Glomerular visceral epithelial cell (primary cell): ENCODE measurements around the gene OR10H3.
"Not testable (repeated sequence)": the region's sequence is repeated elsewhere in the genome, so short reads cannot be mapped to it uniquely, and the experiment has no call there.

ENCODE experiments used
- DNase-seq: peaks from one replicate; pipeline ENCODE4 v3.0.0-alpha.2; 2016; ENCODE audit errors: extremely low spot score

Gene OR10H3

DNA sequence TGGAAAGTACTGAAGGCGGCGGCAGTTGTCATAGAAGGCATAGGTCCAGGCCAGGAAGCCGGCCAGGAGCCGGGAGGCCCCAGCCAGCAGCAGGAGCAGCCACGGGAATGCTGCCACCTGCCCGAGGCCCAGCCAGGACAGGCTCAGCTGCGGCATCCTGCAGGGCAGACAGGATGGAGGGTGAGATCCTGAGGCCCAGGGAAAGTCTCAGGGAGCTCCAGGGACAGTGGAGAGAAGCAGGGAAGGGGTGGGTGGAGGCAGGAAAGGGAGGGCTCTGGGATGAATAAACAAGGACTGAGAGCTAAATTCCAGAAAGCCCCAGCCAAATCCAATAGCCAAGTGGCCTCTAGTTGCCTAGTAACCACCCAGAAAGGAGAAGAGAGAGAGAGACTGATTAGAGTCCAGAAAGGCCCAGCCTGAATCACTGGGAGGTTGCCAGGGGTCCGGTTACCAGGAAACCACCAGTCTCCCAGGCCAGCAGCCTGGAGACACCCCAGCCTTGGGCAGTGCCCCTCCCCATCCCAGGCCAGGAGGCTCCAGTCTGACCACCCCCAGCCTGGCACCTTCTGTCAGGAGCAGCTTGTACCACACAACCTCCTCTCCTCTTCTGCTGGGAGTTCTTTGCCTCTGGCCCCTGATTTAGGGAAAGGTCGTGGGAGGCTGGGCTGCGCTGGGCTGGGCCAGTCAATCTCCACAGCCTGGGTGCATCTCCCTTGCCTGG, 42.1 kb downstream of the OR10H3 start:
- peak; percentile 17 for DNase-seq

DNA sequence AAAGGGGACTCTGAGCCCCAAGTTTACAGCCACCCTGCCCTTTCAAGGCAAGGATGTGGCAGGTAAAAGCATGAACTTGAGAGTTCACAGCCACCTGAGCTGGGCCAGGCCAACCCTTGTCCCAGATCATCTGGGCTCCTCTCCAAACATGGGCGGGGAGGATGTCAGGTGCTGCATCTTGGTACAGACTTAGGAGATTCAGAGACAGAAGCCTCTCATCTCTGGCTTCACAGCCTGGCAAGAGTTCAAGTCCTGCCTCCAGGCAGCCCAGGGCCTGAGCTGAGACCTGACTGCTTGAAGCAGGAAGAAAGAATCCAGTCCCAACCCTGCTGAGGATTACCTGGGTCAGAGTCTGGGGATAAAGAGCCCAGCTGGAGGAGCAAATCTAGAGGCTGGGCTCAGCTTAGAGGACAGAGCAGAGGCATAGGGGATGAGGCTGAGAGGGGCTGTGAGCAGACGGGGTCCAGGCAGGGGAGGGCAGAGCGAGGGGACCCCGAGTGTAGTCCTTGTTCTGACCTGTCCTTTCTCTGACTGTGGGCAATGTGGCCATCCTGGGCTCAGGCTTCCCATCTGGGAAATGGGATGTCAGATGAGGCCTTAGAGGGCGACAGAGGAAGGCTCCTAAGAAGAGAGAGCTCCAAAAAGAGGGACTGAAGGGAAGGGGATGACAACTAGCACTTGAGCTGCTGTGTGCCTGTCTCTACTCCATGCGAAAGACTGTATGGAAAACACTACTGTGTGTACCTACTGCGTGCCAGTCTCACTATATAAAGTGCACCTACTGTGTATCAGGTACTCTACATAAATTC, 43.0 kb downstream of the OR10H3 start:
- no peak for DNase-seq

DNA sequence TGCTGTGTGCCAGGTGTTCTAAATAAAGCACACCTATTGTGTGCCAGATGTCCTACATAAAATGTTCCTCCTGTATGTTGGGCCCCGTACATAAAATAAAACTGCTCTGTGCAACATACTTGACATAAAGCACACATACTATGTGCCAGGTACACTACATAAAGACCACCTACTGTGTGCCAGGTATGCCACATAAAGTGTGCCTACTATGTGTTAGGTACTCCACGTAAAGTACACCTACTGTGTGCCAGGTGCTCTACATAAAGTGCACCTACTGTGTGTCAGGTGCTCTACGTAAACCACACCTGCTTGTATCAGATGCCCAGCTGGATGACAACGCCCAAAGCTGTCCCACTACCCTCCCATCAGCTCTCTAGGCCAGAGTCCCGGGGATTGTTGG, 43.9 kb downstream of the OR10H3 start:
- DNase-seq: no peak

DNA sequence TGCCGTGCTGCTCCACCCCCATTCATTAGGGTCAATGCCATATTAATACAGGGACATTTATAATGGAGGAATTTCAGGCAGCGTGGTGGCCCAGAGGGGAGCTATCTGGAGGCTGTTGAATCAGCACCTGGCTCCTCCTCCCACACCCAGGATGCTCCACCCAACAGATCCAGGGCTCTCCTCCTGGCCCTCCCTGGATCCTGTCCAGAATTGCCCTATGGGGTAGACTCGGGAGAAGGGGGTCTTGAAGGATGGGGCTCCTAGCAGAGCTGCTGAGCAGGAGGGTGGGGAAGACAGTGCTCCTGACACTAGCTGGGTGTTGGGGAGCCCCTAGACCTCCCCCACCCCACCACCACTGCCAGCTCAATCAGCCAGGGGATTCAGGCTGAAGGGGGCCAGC, 44.4 kb downstream of the OR10H3 start:
- DNase-seq: no peak

DNA sequence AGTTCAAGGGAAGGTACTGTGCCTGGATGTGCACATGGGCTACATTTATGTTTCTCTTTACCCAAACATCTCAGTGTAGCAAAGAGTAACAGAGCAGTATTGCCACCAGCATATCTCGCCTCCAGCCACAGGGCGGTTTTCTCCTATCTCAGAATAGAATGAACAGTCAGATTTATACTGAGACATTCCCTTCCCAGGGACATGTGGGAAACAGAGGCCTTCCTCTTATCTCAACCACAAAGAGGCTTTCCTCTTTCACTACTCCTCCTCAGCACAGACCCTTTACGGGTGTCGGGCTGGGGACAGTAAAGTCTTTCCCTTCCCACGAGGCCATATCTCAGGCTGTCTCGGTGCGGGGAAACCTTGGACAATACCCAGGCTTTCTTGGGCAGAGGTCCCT, 45.1 kb downstream of the OR10H3 start:
- DNase-seq: not testable (repeated sequence)

DNA sequence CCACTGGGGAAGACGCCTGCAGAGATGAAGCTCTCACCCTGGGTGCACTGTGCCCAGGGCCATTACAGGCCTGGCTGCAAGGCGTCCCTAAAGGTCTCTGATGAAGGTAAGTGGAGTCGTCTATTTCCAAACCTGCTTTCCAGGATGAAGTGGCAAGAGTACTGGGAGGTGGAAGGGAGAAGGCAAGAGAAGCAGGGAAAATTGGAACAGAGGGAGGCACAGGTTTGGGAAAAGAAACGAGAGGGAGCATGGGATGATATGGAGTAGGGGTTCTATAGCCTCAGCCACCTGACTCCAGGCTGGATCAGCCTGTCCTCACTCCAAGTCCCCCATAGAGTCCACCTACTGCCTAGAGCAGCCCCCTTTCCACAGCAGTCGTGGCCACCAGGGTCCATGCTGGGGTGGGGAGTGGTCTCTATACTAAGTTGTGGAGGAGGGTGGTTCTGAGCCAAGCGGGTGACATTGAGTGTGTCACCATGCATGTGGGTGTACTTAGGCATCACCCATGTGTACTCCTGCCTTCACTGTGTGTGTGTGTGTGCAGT, 49.9 kb downstream of the OR10H3 start, which contains the start of gene OR10H5:
OR10H5 (plus strand) TSS at position 51 of the 545 bp plus-strand sequence. CDS start 6,388 bp downstream, outside the sequence.
- DNase-seq: no peak

DNA sequence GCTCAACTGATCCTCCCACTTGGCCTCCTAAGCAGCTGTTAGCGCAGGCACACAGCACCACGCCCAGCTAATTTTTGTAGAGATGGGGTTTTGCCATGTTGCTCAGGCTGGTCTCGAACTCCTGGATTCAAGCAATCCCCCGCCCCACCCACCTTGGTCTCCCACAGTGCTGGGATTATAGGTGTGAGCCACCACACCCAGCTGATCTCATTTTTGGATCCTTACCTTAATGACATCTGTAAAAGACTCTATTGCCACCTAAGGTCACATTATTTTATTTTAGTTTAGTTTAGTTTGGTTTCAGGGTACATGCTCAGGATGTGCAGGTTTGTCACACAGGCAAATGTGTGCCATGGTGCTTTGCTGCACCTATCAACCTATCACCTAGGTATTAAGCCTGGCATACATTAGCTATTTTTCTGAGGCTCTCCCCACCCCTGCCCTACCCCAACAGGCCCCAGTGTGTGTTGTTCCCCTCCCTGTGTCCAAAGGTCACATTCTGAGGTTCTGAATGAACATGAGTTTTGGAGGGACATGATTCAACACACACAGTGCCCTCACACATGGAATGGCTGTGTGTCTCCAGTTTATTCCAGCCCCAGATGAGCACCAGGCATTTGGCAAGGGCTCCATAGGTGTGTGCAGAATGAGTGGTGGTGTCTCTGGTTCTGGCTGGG, 50.9 kb downstream of the OR10H3 start:
- DNase-seq: no peak

DNA sequence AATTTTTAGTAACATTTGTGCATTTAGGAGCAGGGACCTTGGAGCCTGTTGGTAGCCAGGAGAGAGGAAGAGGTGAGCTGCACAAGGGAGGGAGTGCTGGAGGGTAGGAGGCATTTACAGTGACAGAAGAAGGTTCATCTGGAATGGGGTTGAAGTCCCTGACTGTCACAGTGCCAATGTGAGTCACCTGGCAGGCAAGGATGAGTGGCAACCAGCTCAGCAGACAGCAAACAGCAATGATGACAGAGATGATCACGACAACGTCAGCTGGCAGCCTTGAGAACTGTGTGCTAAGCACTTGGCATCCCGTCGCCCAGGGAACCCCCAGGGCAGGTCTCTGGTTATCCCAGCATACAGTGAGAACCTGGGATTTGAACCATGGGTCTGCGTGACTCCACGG, 52.3 kb downstream of the OR10H3 start:
- DNase-seq: no peak
